Measurements from ENCODE around the gene TRIM26. TPM values are rescaled to one million over a fixed set of nuclear protein-coding genes. Genes with fewer than 3 reads are reported as not detected.

Gene TRIM26
- total and polyA plus RNA-seq, 7 donors = 13.1 to 36.4 (median 15.6) TPM

DNA sequence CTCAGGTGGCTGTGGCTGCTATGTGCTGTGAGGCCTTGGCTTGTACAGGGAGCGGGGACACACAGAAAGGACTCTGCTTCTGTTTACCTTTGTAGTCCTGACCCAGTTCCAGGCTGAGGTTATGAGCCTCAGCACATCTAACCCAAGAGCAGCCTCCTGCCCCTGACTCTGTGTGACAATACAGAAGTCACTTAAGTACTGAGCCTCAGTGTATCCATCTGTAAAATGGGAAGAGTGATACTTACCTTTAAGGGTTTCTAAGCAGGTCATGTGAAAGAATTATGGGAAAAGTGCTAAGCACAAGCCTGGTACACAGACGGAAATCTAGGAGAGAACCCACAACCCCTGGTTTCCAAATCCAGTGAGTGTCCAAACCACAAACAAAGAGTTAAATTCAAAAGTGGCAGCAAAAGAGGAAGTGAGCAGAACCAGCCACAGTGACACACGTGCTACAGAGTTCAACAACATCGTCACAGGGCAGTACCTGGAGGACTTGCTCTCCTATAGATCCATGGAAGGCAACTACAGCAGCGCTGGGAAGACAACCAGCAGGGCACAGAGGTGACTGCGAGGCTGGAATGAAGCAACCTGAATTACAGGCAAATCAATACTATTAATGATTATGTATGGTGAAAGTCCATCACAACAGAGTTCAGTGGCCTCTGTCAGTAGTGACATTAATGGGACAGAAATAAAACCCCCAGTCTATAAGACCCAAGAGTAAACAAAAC, 12.5 kb downstream of the TRIM26 start:
- H3K27me3 ChIP-seq (ENCODE audit: insufficient read depth in 3 of 3, low read length in 2 of 3) = no peaks in the 10 kb centered on the region
- H3K36me3 ChIP-seq (ENCODE audit: insufficient read depth in 1 of 2, low read depth in 1 of 2) = peaks cover 5 to 54% of the 10 kb centered on the region in 2 donors
- no peaks in the 10 kb centered on the region for H3K9me3 ChIP-seq
- H3K27ac ChIP-seq = no peak overlapping the region
- TF ChIP-seq, protein P1, sequence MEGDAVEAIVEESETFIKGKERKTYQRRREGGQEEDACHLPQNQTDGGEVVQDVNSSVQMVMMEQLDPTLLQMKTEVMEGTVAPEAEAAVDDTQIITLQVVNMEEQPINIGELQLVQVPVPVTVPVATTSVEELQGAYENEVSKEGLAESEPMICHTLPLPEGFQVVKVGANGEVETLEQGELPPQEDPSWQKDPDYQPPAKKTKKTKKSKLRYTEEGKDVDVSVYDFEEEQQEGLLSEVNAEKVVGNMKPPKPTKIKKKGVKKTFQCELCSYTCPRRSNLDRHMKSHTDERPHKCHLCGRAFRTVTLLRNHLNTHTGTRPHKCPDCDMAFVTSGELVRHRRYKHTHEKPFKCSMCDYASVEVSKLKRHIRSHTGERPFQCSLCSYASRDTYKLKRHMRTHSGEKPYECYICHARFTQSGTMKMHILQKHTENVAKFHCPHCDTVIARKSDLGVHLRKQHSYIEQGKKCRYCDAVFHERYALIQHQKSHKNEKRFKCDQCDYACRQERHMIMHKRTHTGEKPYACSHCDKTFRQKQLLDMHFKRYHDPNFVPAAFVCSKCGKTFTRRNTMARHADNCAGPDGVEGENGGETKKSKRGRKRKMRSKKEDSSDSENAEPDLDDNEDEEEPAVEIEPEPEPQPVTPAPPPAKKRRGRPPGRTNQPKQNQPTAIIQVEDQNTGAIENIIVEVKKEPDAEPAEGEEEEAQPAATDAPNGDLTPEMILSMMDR (IDR thresholded peaks at IDR 0.05) = no peak
- no peak for ATAC-seq
- intact Hi-C loops (cut with DNase I) = no loop called here
- no peak for DNase-seq
- H3K4me3 ChIP-seq = no peak overlapping the region
- WGBS, 3 donors = 81 to 87% (median 84%) methylated on average over 6 of the region's 6 CpGs
- no peaks in the 10 kb centered on the region for H3K4me1 ChIP-seq

DNA sequence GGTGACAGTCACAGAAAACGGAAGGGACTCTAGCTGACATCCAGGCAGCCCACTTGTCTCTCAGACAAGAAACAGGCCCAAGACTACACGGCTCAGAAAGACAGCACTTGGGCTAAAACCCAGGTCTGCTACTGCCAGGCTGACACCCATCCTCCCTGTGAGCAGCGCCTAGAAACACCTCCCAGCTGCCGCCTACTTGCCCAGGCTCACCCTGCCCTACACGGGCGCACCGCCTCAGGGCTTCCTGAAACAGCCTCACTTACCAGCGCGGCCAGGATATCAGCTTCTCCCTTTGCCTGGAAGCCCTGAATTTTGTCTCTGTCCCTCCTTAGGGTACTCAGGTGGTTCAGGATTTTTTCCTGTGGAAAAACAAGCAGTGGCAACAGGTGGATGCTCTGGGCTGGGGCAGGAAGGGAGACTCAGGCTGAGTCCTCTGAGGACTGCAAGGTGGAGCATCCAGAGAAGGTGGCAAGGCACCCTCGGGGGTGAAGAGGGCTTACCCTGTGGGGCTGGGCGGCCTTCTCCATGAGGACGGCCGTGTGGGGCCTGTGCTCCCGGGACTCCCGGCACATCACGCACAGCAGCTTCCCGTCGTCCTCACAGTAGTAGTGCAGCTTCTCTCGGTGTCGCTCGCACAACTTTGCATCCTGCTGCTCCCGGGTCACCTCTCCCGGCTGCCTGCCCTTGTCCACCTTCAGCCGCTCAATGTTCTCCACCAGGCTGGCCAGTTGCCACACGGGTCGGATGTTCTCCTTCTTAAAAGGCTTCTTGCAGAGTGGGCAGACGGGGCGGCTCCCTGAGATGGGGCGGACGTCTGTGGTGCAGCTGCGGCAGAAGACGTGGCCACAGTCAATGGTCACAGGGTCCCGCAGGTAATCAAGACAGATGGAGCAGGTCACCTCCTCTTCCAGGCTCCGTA, 14.8 kb downstream of the TRIM26 start:
- H3K27ac ChIP-seq = no peak overlapping the region
- H3K4me1 ChIP-seq = no peaks in the 10 kb centered on the region
- H3K27me3 ChIP-seq (ENCODE audit: insufficient read depth in 3 of 3, low read length in 2 of 3) = no peaks in the 10 kb centered on the region
- ATAC-seq (no peak), DNase-seq (no peak)
- WGBS, 3 donors = 93 to 94% (median 94%) methylated on average over 32 to 34 of the region's 34 CpGs
- intact Hi-C loops (cut with DNase I) = no loop called here
- peaks cover 8 to 77% of the 10 kb centered on the region in 2 donors for H3K36me3 ChIP-seq (ENCODE audit: insufficient read depth in 1 of 2, low read depth in 1 of 2)
- no peak overlapping the region for H3K4me3 ChIP-seq
- TF ChIP-seq, protein P1 (IDR thresholded peaks at IDR 0.05) = no peak
- no peaks in the 10 kb centered on the region for H3K9me3 ChIP-seq

- DNase-seq (no peak), ATAC-seq (no peak)
- no peak overlapping the region for H3K4me3 ChIP-seq
- peaks cover 8 to 90% of the 10 kb centered on the region in 2 donors for H3K36me3 ChIP-seq (ENCODE audit: insufficient read depth in 1 of 2, low read depth in 1 of 2)
- H3K27ac ChIP-seq = no peak overlapping the region
- TF ChIP-seq, protein P1 (IDR thresholded peaks at IDR 0.05) = no peak
- intact Hi-C loops (cut with DNase I) = no loop called here
- WGBS, 3 donors = 86 to 91% (median 88%) methylated on average over 12 of the region's 12 CpGs
- no peaks in the 10 kb centered on the region for H3K4me1 ChIP-seq
- H3K9me3 ChIP-seq = no peaks in the 10 kb centered on the region
- no peaks in the 10 kb centered on the region for H3K27me3 ChIP-seq (ENCODE audit: insufficient read depth in 3 of 3, low read length in 2 of 3)
Observed at GRCh38 chr6:30196376-30196775, 16.8 kb downstream of the TRIM26 start.

- TF ChIP-seq, protein P1 (IDR thresholded peaks at IDR 0.05) = no peak
- intact Hi-C loops (cut with DNase I) = no loop called here
Observed at GRCh38 chr6:30195951-30196350, 17.3 kb downstream of the TRIM26 start.

More at GRCh38 chr6:30195951-30196350, 17.3 kb downstream of the TRIM26 start:
- no peak for ATAC-seq
- Histone ChIP-seq H3K4me3 (no peak overlapping the region), H3K36me3 (ENCODE audit: insufficient read depth in 1 of 2, low read depth in 1 of 2) (peaks cover 8 to 90% of the 10 kb centered on the region in 2 donors), H3K4me1 (no peaks in the 10 kb centered on the region), H3K27ac (no peak overlapping the region), H3K27me3 (ENCODE audit: insufficient read depth in 3 of 3, low read length in 2 of 3) (no peaks in the 10 kb centered on the region), H3K9me3 (no peaks in the 10 kb centered on the region)
- 80 to 92% (median 91%) methylated on average over 1 of the region's 1 CpG for WGBS, 3 donors
- DNase-seq = no peak

Measured in psoas muscle (tissue), 8 donors.